Measurements from ENCODE around the gene CRYBB1. TPM values are rescaled to one million over a fixed set of nuclear protein-coding genes. Genes with fewer than 3 reads are reported as not detected.
A peak's percentile ranks its signal among the peaks of the same experiment; 100 is the strongest.

The CRYBB1 gene
- total RNA-seq, 4 donors from 2014 or later = 1.0 TPM; not detected in 3

DNA sequence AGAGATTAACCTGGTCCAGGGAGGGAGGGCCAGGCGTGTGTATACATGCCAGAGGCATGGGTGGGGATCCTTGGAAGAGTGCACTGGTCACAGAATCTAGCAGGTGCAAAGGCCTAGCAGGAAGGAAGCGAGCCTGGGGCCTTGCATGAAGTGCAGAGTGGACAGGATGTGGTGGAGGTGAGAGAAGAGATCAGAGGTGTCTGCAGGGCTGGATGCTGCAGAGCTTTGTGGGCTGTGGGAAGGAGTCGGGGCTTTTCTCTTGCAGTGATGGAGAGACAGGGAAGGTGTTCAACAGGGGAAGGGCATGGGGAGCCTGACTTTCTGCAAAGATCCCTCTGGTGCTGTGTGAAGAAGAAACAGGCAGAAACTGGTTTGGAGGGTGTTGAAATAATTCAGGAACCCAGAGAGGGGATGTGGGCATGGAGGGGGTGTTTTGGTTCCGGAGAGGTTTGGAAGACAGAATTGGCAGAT is 25.4 kb downstream of the CRYBB1 start:
- DNase-seq = no peak
- intact Hi-C loops (cut with DNase I) = no loop called here
- WGBS, 2 donors = 82 to 86% methylated on average over 4 of the region's 4 CpGs
- Histone ChIP-seq H3K4me1 (peaks cover 7 to 13% of the 10 kb centered on the region in 2 donors), H3K27me3 (no peaks in the 10 kb centered on the region), H3K9me3 (no peaks in the 10 kb centered on the region), H3K36me3 (no peaks in the 10 kb centered on the region), H3K27ac (no peak overlapping the region), H3K4me3 (replicated peaks in 1 of 3) (no peak overlapping the region)
- TF ChIP-seq CTCF (IDR thresholded peaks at IDR 0.05) (no peak), POLR2A (IDR thresholded peaks at IDR 0.05) (no peak)

DNA sequence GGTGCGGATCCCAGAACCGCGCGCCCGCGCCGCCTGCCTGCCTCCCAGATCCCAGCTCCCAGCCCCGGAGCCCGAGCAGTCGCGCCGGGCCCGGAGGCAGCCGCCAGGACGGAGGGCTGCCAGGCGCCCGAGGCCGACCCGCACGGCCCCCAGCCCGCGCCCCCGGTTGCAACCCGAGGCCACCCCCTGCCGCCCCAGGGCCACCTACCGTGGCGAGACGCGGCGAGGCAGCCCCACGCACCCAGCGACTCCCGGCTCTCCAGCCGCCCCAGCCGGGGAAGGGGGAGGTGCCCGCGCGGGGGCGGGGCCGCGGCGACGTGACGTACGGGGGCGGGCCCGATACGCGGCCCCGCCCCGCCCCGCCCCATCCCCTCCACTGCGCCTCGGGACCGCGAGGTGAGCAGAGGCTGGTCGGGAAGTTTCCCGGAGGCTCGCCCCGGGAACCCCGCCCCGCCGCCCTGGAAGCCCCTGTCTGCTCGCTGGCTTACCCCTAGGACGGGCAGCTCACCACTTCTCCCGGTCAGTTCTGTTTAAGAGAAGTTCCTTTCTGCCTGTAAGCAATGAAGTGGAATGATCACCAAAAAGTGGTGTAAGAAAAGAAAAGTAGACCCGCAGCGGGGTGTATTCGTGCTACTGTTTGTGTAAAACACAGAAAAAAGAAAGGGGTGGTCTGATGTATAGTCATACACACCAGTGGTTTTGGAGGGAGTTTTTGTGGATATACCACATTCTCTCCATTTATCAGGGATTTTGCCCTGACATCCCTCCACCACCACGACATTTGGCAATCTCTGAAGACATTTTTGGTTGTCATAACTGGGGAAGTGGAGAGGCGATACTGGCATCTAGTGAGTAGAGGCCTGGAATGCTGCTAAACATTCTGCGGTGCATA is 27.7 kb downstream of the CRYBB1 start, which contains the start of gene TPST2:
Gene TPST2, minus strand, starts transcription at position 288 of the 892 bp plus-strand sequence. CDS start 48,502 bp downstream, outside the sequence.
- Histone ChIP-seq H3K27ac (peak within 1 kb of the TSS; percentile 47 to 88 (median 86)), H3K4me1 (peaks cover 28 to 35% of the 10 kb centered on the region in 2 donors), H3K27me3 (no peaks in the 10 kb centered on the region), H3K9me3 (no peaks in the 10 kb centered on the region), H3K4me3 (replicated peaks in 1 of 3) (peak within 1 kb of the TSS; percentile 59 to 89 (median 71)), H3K36me3 (no peaks in the 10 kb centered on the region)
- peak in 1 of 2 donors; percentile 84 for TF ChIP-seq POLR2A (IDR thresholded peaks at IDR 0.05)
- TF ChIP-seq CTCF (IDR thresholded peaks at IDR 0.05) = no peak
- intact Hi-C loops (cut with DNase I) = loop anchor here (10.0 kb wide), 1 partner anchor 105 kb away; the partner anchor contains the start of genes HPS4 and SRRD
- WGBS, 2 donors = 2% methylated on average over 17 to 19 of the region's 72 CpGs
- DNase-seq = peak; percentile 74 to 75

- peak; percentile 42 to 54 for DNase-seq
- H3K4me1 ChIP-seq = peaks cover 34 to 42% of the 10 kb centered on the region in 2 donors
- H3K4me3 ChIP-seq (replicated peaks in 1 of 3) = peak overlapping the region; percentile 59 to 89 (median 71)
- TF ChIP-seq CTCF (IDR thresholded peaks at IDR 0.05) (no peak), POLR2A (IDR thresholded peaks at IDR 0.05) (no peak)
- no peaks in the 10 kb centered on the region for H3K36me3 ChIP-seq
- peak overlapping the region; percentile 47 to 88 (median 81) for H3K27ac ChIP-seq
- no peaks in the 10 kb centered on the region for H3K9me3 ChIP-seq
- WGBS, 2 donors = 0 to 2% methylated on average over 11 to 15 of the region's 44 CpGs
- intact Hi-C loops (cut with DNase I) = loop anchor here (10.0 kb wide), 1 partner anchor 105 kb away; the partner anchor contains the start of genes HPS4 and SRRD
- no peaks in the 10 kb centered on the region for H3K27me3 ChIP-seq
These were observed 28.4 kb downstream of the CRYBB1 start for GRCh38 chr22:26589367-26589844.

GRCh38 chr22:26588729-26589366 is 29.0 kb downstream of the CRYBB1 start:
- DNase-seq = no peak
- Histone ChIP-seq H3K4me1 (peaks cover 40 to 48% of the 10 kb centered on the region in 2 donors), H3K4me3 (replicated peaks in 1 of 3) (peak overlapping the region; percentile 59 to 89 (median 71)), H3K27ac (peak overlapping the region in 2 of 3 donors; percentile 81 to 88), H3K36me3 (no peaks in the 10 kb centered on the region), H3K27me3 (no peaks in the 10 kb centered on the region), H3K9me3 (no peaks in the 10 kb centered on the region)
- WGBS, 2 donors = 60 to 65% methylated on average over 13 to 14 of the region's 14 CpGs
- intact Hi-C loops (cut with DNase I) = loop anchor here (10.0 kb wide), 1 partner anchor 104 kb away; the partner anchor contains the start of genes HPS4 and SRRD
- no peak for TF ChIP-seq CTCF (IDR thresholded peaks at IDR 0.05)
- no peak for TF ChIP-seq POLR2A (IDR thresholded peaks at IDR 0.05)
